COR-L47 (cell line): ENCODE data around the gene PRTG.
"Not testable (repeated sequence)": the region's sequence is repeated elsewhere in the genome, so short reads cannot be mapped to it uniquely, and the experiment has no call there.

Source experiments
- DNase-seq: peaks from one replicate; lab custom pipeline; 2025; lab: John Stamatoyannopoulos, UW

The PRTG gene

DNA sequence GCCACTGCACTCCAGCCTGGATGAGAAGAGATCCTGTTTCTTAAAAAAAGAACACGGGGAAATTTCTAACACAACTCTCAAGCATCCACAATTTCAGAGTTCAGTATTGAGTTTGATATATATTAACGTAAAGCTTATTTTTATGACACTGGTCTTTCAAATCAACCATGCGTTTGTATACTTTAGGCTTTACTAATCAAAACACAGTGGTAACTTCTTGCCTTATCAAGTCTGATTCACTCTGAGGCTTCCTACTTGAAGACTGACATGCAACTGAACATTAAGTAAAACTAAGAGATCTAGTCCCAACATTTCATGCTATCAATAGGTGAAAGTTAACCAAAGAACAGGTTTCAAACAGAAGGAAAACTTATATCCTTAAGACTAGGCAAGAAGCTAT lies 46.7 kb downstream of the PRTG start:
- DNase-seq = no peak

GRCh38 chr15:55695432-55695831 lies 47.5 kb downstream of the PRTG start:
- no peak for DNase-seq

GRCh38 chr15:55694652-55695150 lies 48.3 kb downstream of the PRTG start:
- DNase-seq = no peak

GRCh38 chr15:55693116-55693515 lies 49.8 kb downstream of the PRTG start:
- not testable (repeated sequence) for DNase-seq

DNA sequence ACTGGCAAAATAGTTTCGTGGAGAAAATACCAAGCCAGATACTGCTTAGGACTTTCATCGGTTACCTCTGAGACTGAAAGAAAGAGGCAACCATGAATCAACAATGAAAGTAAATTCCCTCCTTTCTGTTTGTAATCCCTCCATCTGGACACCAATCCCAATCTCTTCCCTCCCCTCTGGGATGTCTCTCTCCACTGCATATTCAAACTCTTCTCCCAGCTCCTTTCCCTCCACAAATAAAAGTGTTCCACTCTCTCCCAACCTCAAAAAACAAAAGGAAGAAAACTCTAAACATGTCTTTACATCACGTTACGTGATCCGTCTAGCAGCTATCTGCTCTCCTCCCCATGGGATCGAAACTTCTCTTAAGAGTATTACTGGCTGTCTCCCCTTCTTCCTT lies 55.2 kb downstream of the PRTG start:
- DNase-seq = no peak

- DNase-seq = no peak
Observed at GRCh38 chr15:55685286-55685685, 57.7 kb downstream of the PRTG start.

- no peak for DNase-seq
Observed at GRCh38 chr15:55683376-55683775, 59.6 kb downstream of the PRTG start.

DNA sequence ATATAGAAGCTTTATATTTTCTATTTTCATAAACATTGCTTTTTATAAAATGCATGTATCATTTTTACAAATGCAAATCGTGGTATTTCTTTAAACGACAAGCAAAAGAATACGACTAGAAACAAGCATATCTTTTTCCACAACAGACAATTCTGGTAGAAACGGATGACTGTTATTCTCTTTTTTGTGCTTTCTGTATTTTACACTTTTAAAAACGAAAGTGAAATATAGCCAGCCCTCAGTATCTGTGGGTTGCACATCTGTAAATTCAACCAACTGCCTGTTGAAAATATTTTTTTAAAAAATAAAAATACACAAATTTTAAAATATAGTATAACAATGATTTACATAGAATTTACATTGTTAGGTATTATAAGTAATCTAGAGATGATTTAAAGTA lies 61.3 kb downstream of the PRTG start:
- no peak for DNase-seq

DNA sequence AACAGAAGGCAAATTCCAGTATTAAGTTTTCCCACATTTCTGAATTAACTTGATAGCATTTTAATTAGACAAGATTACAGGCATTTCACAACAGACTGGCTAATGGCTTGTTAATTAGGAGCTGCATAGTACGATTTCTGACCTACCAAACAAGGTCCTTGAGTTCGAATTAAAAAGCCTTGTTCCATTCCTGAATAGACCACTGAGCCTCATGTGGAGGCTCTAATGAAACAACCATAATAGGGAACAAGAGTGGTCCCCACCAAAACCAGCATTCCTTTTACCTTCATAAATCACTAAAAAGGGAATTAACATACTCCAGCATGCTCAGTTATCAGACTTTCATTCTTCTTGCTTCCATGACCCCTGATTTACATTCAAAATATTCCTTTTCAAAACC lies 66.4 kb downstream of the PRTG start:
- no peak for DNase-seq

- no peak for DNase-seq
Observed at GRCh38 chr15:55673287-55673686, 69.7 kb downstream of the PRTG start.

GRCh38 chr15:55669270-55669669 lies 73.7 kb downstream of the PRTG start:
- no peak for DNase-seq

DNA sequence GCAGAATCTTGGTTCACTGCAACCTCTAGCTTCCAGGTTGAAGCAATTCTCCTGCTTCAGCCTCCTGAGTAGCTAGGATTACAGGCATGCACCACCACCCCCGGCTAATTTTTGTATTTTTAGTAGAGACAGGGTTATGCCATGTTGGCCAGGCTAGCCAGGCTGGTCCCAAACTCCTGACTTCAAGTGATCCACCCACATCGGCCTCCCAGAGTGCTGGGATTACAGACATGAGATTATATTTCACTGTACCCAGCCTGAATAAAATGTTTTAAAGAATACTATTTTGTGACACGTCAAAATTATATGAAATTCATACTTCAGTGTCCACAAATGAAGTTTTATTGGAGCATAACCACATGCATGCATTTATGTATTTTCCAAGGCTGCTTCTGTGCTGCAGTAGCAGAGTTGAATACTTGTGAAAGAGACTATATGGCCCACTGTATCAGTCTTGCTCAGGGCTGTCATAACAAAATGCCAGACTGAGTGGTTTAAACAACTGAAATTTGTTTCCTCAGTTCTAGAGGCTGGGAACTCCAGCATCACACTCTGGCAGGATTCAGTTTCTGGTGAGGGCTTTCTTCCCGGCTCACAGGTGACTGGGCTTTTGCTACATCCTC lies 77.2 kb downstream of the PRTG start:
- no peak for DNase-seq

DNA sequence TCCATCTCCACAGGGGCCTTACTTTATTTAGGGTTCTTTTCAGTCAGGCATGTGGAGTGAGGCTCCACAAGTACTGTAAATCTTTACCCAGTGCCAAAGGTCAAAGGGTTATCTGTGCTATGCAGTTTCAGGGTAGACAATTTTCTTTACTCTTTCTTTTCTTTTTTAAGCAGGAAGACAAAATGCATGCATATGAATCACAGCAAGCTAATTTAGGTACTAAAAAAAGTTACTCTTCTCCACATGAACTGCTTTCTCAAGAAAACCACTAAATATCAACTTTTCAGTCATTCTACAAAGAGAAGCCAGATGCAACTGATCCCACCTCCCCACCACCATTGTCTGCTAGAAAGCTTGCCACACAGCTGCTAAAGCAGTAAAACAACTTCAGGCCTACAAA lies 81.5 kb downstream of the PRTG start:
- no peak for DNase-seq

DNA sequence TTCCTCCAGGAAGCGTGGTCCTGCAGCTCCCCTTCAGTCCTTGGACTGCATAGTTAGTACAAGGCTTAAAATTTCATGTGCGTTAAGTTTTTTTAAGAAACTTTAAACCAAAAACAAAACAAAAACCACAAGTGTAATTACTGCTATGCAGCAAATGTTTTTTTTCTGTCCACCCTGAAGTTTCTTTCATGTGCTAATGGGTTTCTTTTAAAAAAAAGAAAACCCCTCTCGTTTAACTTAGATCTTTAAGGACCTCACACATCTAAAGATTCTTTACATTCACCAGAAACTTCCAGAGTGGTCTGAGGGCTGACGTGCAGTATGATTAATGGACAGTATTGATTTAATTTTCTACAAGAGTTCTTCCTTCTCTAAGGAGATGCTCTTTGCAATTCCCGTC lies 82.8 kb downstream of the PRTG start:
- no peak for DNase-seq

DNA sequence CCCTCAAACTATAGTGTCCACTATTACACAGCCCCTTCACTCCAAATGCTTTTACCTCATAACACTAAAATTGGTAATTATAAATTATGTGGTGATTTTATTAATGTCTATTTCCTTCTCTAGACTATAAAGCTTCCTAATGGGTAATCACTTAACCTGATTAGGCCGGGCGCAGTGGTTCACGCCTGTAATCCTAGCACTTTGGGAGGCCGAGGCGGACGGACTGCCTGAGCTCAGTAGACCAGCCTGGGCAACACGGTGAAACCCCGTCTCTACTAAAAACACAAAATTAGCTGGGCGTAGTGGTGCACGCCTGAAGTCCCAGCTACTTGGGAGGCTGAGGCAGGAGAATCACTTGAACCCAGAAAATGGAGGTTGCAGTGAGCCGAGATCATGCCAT lies 83.5 kb downstream of the PRTG start:
- no peak for DNase-seq

DNA sequence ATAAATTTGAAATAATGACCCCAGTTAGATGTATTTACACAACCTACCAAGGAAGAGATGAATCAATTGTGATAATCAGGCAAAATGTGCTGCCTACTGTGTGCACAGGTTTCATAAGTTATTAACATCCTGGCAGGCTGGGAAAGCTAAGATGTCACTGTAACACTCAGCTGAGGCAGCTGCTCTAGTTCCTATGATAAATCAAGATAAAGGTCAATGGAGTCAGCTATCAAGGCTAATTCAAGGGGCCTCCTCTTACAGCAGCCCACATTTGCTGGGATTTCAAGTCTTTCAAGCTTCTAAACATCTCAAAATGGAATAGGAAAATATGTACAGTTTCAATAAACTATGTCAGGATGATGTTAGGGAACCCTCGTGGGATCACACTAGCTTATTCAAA lies 84.1 kb downstream of the PRTG start:
- no peak for DNase-seq

GRCh38 chr15:55654561-55655031 lies 88.4 kb downstream of the PRTG start:
- DNase-seq = no peak

DNA sequence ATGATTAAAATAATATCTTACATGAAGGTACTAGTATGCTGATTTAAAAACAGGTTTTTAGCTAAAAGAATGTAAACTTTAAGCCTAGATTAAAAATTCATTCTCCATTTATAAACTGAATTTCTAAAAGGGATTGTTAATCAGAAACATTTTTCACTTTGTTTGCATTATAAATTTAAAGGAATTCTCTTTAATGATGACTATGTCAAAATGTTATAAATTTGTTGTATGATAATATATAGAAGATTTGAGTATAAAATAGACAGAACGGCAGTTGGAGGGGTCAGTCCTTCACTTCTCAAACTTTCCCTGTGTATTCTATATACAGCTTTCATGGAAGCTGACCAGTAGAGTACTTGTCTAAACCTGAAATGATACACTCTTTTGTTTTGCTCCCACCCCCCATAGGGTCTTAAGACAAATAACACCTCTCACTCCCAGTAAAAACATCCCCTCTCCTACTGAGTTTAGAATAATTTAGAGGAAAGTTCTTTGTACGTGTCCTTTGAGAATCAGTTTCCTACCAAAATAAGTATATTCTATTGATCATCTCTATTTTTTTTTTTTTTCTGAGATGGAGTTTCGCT lies 90.0 kb downstream of the PRTG start:
- DNase-seq = no peak

DNA sequence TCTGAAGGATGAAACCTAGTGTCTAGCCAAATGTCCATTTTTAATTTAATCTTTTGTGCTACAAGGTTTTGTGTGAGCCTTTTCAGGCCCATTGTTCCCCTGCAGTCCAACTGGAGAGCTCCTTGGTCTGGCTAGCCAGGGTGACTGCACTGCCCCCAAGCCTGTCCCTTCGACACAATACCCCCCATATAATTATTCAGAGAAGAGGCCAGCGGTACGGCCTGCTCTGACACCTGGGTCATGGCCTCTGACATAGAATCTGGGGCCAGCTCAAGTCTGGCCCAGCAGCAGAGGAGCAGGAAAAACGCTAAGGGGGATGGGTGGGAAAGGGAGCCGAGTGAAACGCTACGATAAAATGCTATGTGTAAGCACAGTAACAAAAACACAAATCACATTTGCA lies 90.6 kb downstream of the PRTG start:
- DNase-seq = no peak

- DNase-seq = no peak
Observed at GRCh38 chr15:55649058-55649423, 93.9 kb downstream of the PRTG start.

DNA sequence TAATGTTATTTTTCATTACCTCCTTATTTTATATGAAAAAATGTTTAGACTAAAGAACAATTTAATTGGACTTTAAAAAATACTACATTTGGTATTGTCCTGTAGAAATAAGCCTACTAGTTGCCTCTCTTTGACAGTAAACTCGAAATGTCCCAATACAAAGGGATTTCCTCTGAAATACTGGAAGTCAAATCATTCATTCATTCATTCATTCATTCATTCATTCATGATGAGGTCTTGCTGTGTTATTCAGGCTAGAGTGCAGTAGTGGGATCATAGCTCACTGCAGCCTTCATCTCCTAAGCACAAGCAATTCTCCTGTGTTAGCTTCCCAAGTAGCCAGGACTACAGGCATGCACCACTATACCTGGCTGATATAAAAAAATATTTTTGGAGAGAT lies 104.2 kb downstream of the PRTG start:
- DNase-seq = no peak

- DNase-seq = no peak
Observed at GRCh38 chr15:55637086-55637485, 105.9 kb downstream of the PRTG start.

- DNase-seq = no peak
Observed at GRCh38 chr15:55633731-55634130, 109.2 kb downstream of the PRTG start.

- DNase-seq = no peak
Observed at GRCh38 chr15:55632434-55632833, 110.5 kb downstream of the PRTG start.
